Transverse colon (tissue), 4 donors: Measurements from ENCODE around the gene NUDT21. TPM values are rescaled to one million over a fixed set of nuclear protein-coding genes. Genes with fewer than 3 reads are reported as not detected.

Source experiments
- DNase-seq: peaks from one replicate; pipeline ENCODE4 v3.0.0-alpha.2; 2019
- H3K27ac ChIP-seq, 4 donors: fragments of 200-600 bp; sonication (generic); 2 replicates each; pipeline ENCODE4 v1.5.1; 2016 to 2018; ENCODE audit warnings: inconsistent platforms in 4 of 4
- H3K27me3 ChIP-seq: fragments of 200-600 bp; sonication (generic); 2 replicates; pipeline ENCODE4 v1.5.1; 2017; ENCODE audit warnings: inconsistent platforms
- H3K36me3 ChIP-seq, 4 donors: fragments of 200-600 bp; sonication (generic); 2 replicates each; pipeline ENCODE4 v1.5.1; 2017 to 2019; ENCODE audit warnings: inconsistent platforms in 4 of 4
- H3K4me1 ChIP-seq, 4 donors: fragments of 200-600 bp; sonication (generic); 2 replicates each; pipeline ENCODE4 v1.5.1; 2017 to 2020; ENCODE audit warnings: inconsistent platforms in 4 of 4
- H3K4me3 ChIP-seq, 4 donors: fragments of 200-600 bp; sonication (generic); 1 replicate in 1 of 4; 2 replicates in 3 of 4; pipeline versions ENCODE4 v1.5.1 to v1.6.1; 2017 to 2019; ENCODE audit warnings: inconsistent platforms in 4 of 4
- H3K9me3 ChIP-seq, 2 donors: fragments of 200-600 bp; sonication (generic); 2 replicates each; pipeline ENCODE4 v1.5.1; 2017 to 2019; ENCODE audit warnings: inconsistent platforms in 2 of 2
- EP300 ChIP-seq: sonication (generic); formaldehyde crosslinking; IDR thresholded peaks from one replicate; pipeline ENCODE4 v1.6.1; 2017; ENCODE audit warnings: antibody characterized with exemption, low read depth
- POLR2A ChIP-seq: fragments of 450-650 bp; IDR thresholded peaks from one replicate; pipeline ENCODE4 v1.6.1; 2016; ENCODE audit warnings: antibody characterized with exemption, mild to moderate bottlenecking, moderate library complexity
- POLR2AphosphoS5 ChIP-seq, 3 donors: sonication (generic); formaldehyde crosslinking; IDR thresholded peaks; one replicate each; pipeline ENCODE4 v1.6.1; 2016; ENCODE audit warnings: antibody characterized with exemption in 3 of 3
- WGBS, 2 donors: methylation state at CpG; one replicate each; pipeline ENCODE4 v1.1.5; 2018; ENCODE audit warnings: low coverage in 1 of 2; 5-methylcytosine and 5-hydroxymethylcytosine counted together
- in situ Hi-C, 4 donors: fragments of 200-750 bp; cut with MboI; loops; one replicate each; pipeline versions ENCODE4 v1.15.0 to v1.15.1; 2017; ENCODE audit warnings: low sequenced_read_pairs in 3 of 4, low pct_ligation_motif_present in 1 of 4, low pct_unique_long_range_greater_than_20kb in 1 of 4
- intact Hi-C: fragments of 100-400 bp; cut with DNase I; formaldehyde crosslinking; loops from one replicate; pipeline ENCODE4 v1.15.1; 2023; ENCODE audit warnings: low total_unique reads
- total RNA-seq, 4 donors: library from RNA; depleted of rRNA; stranded (reverse); fragments of >200 nt; gene quantifications; one replicate each; pipeline ENCODE4 v1.1.0, GENCODE V29; 2016
- TF ChIP-seq, protein P1 (sequence below), 5 experiments: fragments of 200-600 bp in 3 of 5; fragments of 450-650 bp in 2 of 5; sonication (generic) in 3 of 5; IDR thresholded peaks; 1 replicate in 2 of 5; 2 replicates in 3 of 5; pipeline ENCODE4 v1.5.1; 2016 to 2017; ENCODE audit warnings: antibody characterized with exemption in 5 of 5, inconsistent platforms in 3 of 5, mild to moderate bottlenecking in 2 of 5, moderate library complexity in 1 of 5

Gene NUDT21
- total RNA-seq, 4 donors from 2014 or later, result 7.5 to 41.9 (median 23.0) TPM

DNA sequence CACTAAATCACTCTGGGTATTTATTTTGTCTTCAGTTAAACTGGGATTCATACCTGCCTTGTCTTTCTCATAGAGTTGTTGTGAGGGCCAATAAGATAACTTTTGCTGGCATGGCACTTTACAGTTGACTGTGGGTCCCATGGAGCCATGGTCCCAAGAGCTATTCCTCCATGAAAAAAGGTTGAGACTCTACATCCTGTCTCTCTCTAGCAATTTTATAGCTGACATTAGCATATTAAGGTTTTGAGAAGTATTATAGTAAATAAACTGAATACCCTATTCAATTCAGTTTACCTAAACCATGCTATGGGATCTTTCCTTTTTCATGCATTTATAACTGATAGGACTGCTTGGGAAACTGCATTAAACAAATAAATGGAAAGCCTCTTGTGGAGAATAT, 17.7 kb upstream of the NUDT21 start:
- no peaks in the 10 kb centered on the region for H3K27me3 ChIP-seq
- in situ Hi-C loops (no loop called here), intact Hi-C loops (no loop called here)
- TF ChIP-seq, protein P1, sequence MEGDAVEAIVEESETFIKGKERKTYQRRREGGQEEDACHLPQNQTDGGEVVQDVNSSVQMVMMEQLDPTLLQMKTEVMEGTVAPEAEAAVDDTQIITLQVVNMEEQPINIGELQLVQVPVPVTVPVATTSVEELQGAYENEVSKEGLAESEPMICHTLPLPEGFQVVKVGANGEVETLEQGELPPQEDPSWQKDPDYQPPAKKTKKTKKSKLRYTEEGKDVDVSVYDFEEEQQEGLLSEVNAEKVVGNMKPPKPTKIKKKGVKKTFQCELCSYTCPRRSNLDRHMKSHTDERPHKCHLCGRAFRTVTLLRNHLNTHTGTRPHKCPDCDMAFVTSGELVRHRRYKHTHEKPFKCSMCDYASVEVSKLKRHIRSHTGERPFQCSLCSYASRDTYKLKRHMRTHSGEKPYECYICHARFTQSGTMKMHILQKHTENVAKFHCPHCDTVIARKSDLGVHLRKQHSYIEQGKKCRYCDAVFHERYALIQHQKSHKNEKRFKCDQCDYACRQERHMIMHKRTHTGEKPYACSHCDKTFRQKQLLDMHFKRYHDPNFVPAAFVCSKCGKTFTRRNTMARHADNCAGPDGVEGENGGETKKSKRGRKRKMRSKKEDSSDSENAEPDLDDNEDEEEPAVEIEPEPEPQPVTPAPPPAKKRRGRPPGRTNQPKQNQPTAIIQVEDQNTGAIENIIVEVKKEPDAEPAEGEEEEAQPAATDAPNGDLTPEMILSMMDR (IDR thresholded peaks at IDR 0.05), result no peak
- TF ChIP-seq EP300 (no peak), POLR2A (no peak), POLR2AphosphoS5 (IDR thresholded peaks at IDR 0.05) (no peak)
- DNase-seq, result no peak
- peaks cover 0 to 79% (median 39%) of the 10 kb centered on the region in 4 donors for H3K36me3 ChIP-seq
- H3K27ac ChIP-seq, result no peak overlapping the region
- H3K4me1 ChIP-seq, result no peaks in the 10 kb centered on the region
- no peak overlapping the region for H3K4me3 ChIP-seq
- H3K9me3 ChIP-seq, result no peaks in the 10 kb centered on the region

DNA sequence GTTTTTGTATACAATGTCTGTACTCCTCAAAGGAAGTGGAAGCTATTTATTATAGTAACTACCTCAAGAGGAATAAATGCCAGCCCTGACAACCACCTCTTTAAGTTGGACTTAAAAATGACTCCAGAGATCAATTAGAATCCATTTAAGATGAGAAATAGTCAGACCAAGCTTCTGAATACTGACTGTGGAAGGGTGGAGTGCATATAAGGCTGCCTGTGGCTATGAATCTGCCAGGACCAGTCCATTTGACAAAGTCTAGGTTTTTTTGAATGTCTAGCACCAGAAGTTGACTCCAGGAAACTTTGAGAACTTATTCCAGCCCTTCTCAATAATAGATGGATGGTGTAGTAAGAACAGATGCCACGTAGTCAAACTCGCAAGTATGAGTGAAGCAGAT, 15.2 kb upstream of the NUDT21 start:
- intact Hi-C loops (no loop called here), in situ Hi-C loops (no loop called here)
- TF ChIP-seq, protein P1 (IDR thresholded peaks at IDR 0.05), result no peak
- no peak for TF ChIP-seq EP300
- H3K27ac ChIP-seq, result no peak overlapping the region
- no peaks in the 10 kb centered on the region for H3K4me1 ChIP-seq
- H3K4me3 ChIP-seq, result no peak overlapping the region
- no peaks in the 10 kb centered on the region for H3K27me3 ChIP-seq
- no peak for DNase-seq
- H3K9me3 ChIP-seq, result no peaks in the 10 kb centered on the region
- H3K36me3 ChIP-seq, result peaks cover 0 to 61% (median 30%) of the 10 kb centered on the region in 4 donors
- WGBS, 2 donors, result 92% methylated on average over 2 of the region's 2 CpGs

DNA sequence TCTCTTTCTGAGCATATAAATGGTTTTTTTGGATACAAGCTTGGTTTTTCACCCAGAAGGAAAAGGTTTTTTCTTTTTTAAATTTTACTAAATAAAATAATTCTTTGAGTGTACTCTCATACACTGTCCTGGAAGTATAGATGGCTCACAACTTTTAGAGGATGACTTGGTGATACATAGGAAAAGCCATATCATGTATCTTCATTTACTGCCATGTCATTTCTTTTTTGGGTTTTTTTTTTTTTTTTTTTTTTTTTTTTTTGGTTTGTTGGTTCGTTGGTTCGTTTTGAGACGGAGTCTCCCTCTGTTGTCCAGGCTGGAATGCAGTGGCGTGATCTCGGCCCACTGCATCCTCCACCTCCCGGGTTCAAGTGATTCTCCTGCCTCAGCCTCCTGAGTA, 12.0 kb upstream of the NUDT21 start:
- 93 to 95% methylated on average over 4 to 6 of the region's 6 CpGs for WGBS, 2 donors
- no peak overlapping the region for H3K27ac ChIP-seq
- H3K27me3 ChIP-seq, result no peaks in the 10 kb centered on the region
- no peak overlapping the region for H3K4me3 ChIP-seq
- H3K4me1 ChIP-seq, result no peaks in the 10 kb centered on the region
- intact Hi-C loops (no loop called here), in situ Hi-C loops (no loop called here)
- TF ChIP-seq POLR2A, result no peak
- no peak for TF ChIP-seq EP300
- DNase-seq, result no peak
- H3K9me3 ChIP-seq, result no peaks in the 10 kb centered on the region
- H3K36me3 ChIP-seq, result peaks cover 0 to 51% (median 21%) of the 10 kb centered on the region in 4 donors

DNA sequence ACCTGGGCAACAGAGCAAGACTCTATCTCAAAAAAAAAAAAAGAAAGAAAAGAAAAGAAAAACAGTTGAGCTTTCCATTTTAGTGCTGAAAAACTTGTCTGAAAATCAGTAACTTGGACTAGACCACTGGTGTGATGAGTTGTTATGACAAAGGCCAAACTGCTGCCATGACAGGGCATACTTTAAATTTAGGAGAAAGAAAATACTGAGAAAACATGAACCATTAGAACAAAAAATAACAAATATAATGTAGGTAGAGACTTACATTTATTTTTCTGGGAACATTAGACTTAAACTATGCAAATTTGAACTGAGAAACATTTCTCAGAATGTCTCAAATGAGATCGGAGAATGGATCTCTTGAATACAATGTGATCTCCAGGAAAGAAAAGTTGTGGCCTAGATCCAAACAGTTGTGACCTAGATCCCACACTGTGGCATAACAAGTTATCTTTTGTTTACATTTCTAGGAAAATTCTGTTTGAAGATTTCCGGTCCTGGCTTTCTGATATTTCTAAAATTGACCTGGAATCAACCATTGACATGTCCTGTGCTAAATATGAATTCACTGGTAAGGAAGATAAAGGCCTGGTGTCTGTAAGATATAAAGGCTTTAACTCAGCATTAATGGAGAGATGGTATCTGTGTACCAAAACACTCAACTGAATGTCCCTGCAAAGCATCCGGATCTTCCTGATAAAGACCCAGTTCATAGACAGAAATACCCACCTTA, 11.1 kb upstream of the NUDT21 start:
- Histone ChIP-seq H3K27ac (no peak overlapping the region), H3K9me3 (no peaks in the 10 kb centered on the region), H3K4me1 (no peaks in the 10 kb centered on the region), H3K36me3 (peaks cover 0 to 51% (median 18%) of the 10 kb centered on the region in 4 donors), H3K27me3 (no peaks in the 10 kb centered on the region), H3K4me3 (no peak overlapping the region)
- intact Hi-C loops, result no loop called here
- no peak for TF ChIP-seq POLR2AphosphoS5 (IDR thresholded peaks at IDR 0.05)
- no peak for TF ChIP-seq POLR2A
- no peak for TF ChIP-seq EP300
- TF ChIP-seq, protein P1 (IDR thresholded peaks at IDR 0.05), result no peak
- DNase-seq, result no peak
- in situ Hi-C loops, result no loop called here
- 65 to 74% methylated on average over 3 of the region's 3 CpGs for WGBS, 2 donors

DNA sequence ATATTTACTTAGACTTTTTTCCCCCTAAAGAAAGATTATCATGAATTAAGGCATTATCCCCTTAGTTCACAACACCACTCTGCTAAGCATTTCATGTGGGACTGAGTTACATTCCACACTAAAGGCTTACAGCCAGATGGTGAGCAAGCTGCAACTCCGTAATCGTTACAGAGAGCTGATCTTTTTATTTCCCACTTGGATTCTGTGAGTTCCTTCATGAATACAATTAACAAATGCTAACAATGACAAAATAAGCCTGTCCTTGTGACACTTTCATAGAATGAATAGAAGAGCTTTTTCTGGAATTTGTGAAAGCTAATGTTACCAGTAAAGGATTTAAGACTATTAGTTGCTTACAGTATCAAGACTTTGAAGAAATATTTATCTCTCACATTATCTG, 9.0 kb upstream of the NUDT21 start:
- intact Hi-C loops, result no loop called here
- WGBS, 2 donors, result 94 to 95% methylated on average over 2 of the region's 2 CpGs
- in situ Hi-C loops, result no loop called here
- peaks cover 0 to 40% (median 16%) of the 10 kb centered on the region in 4 donors for H3K36me3 ChIP-seq
- H3K4me1 ChIP-seq, result no peaks in the 10 kb centered on the region
- no peak for DNase-seq
- H3K4me3 ChIP-seq, result no peak overlapping the region
- no peaks in the 10 kb centered on the region for H3K27me3 ChIP-seq
- no peak overlapping the region for H3K27ac ChIP-seq
- H3K9me3 ChIP-seq, result no peaks in the 10 kb centered on the region
- TF ChIP-seq POLR2A (no peak), EP300 (no peak), POLR2AphosphoS5 (IDR thresholded peaks at IDR 0.05) (no peak)
- TF ChIP-seq, protein P1 (IDR thresholded peaks at IDR 0.05), result no peak
